BJ (cell line): ENCODE data around the gene ASCC3. TPM values are rescaled to one million over a fixed set of nuclear protein-coding genes. Genes with fewer than 3 reads are reported as not detected.

Experiments used
- CTCF ChIA-PET: fragments of 350-600 bp; formaldehyde crosslinking; extraction: SDS; loops from one replicate; lab custom pipeline; 2021; ENCODE audit warnings: antibody characterized with exemption, inconsistent platforms; lab: Yijun Ruan, JAX
- POLR2A ChIA-PET: fragments of 300-600 bp; sonication (Branson Sonifier 250); formaldehyde crosslinking; extraction: SDS; loops from one replicate; lab custom pipeline; 2021; ENCODE audit warnings: antibody characterized with exemption; lab: Charles Lee
- DNase-seq: peaks from one replicate; pipeline ENCODE4 v3.0.0-alpha.2; 2011; ENCODE audit warnings: low read depth
- H3K27me3 ChIP-seq: 2 replicates; pipeline ENCODE4 v1.6.0; 2011; ENCODE audit warnings: low read length; ENCODE audit not compliant: control insufficient read depth, insufficient read depth
- H3K36me3 ChIP-seq: 2 replicates; pipeline ENCODE4 v1.5.1; 2011; ENCODE audit warnings: low read length; ENCODE audit not compliant: control insufficient read depth, insufficient read depth
- H3K4me3 ChIP-seq: 2 replicates; pipeline ENCODE4 v1.5.1; 2011; ENCODE audit warnings: low read depth, mild to moderate bottlenecking, control low read depth, low read length
- polyA plus RNA-seq: library from polyadenylated mRNA; depleted of rRNA; stranded (reverse); fragments of >200 nt; gene quantifications from 2 replicates; pipeline ENCODE4 v1.2.3, GENCODE V29; 2011
- TF ChIP-seq, protein P1 (sequence below): IDR thresholded peaks from 2 replicates; pipeline ENCODE4 v1.5.1; 2011; ENCODE audit warnings: low read depth, mild to moderate bottlenecking, control low read depth, inconsistent platforms, low read length, moderate library complexity; ENCODE audit not compliant: insufficient read depth

Gene ASCC3
- polyA plus RNA-seq, 1 experiment: 30.4 TPM

DNA sequence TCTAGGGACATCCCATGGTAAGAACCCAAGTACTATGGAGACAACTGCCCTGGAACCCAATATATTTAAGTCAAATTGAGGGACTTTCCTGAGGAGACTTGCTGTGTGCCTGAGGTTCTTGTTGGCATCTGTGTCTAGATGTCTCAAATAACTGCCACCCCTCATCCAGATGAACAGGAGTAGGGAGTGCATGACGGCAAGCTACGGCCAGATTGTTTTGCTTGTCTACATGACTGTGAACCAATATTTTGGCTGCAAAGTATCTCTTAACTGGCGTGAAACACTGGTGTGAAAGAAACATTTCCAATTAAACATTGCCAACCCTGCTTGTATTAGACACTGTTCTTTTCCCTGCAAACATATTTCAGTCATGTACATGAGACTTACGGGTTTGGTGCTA is 364.0 kb downstream of the ASCC3 start:
- ChIA-PET CTCF (no interaction called here), POLR2A (no interaction called here)
- no peak for DNase-seq
- H3K4me3 ChIP-seq: no peak overlapping the region
- no peaks in the 10 kb centered on the region for H3K27me3 ChIP-seq
- H3K36me3 ChIP-seq: peaks cover under 1% of the 10 kb centered on the region
- TF ChIP-seq, protein P1, sequence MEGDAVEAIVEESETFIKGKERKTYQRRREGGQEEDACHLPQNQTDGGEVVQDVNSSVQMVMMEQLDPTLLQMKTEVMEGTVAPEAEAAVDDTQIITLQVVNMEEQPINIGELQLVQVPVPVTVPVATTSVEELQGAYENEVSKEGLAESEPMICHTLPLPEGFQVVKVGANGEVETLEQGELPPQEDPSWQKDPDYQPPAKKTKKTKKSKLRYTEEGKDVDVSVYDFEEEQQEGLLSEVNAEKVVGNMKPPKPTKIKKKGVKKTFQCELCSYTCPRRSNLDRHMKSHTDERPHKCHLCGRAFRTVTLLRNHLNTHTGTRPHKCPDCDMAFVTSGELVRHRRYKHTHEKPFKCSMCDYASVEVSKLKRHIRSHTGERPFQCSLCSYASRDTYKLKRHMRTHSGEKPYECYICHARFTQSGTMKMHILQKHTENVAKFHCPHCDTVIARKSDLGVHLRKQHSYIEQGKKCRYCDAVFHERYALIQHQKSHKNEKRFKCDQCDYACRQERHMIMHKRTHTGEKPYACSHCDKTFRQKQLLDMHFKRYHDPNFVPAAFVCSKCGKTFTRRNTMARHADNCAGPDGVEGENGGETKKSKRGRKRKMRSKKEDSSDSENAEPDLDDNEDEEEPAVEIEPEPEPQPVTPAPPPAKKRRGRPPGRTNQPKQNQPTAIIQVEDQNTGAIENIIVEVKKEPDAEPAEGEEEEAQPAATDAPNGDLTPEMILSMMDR: no peak

DNA sequence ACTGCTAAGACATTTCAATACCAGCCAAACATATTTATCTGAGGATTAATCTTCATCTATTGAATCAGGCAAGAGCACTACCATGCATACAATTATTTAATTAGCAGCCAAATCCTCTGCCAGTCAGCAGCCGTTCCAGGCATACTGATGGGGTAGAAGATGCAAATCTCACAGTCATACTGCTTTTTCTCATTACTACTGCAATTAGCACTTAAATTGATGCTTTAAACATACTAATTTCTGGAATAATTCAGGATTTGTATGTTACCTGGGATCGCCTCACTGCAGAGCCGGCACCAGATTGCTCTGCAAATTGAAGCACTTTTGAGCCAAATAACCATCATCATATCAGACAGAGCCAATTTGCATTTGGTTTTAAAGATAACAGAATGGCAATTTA is 366.5 kb downstream of the ASCC3 start:
- Histone ChIP-seq H3K36me3 (peaks cover 3% of the 10 kb centered on the region), H3K4me3 (no peak overlapping the region), H3K27me3 (no peaks in the 10 kb centered on the region)
- ChIA-PET POLR2A (no interaction called here), CTCF (no interaction called here)
- no peak for DNase-seq
- TF ChIP-seq, protein P1: no peak

GRCh38 chr6:100512203-100512862 is 368.8 kb downstream of the ASCC3 start:
- no peak overlapping the region for H3K4me3 ChIP-seq
- TF ChIP-seq, protein P1: no peak
- POLR2A ChIA-PET: interaction anchor here (0.6 kb wide), 1 partner anchor 107 kb away, joined by 3 read pairs; no protein-coding TSS in a partner anchor
- no peaks in the 10 kb centered on the region for H3K27me3 ChIP-seq
- CTCF ChIA-PET: interaction anchor here (0.6 kb wide), 1 partner anchor 992 kb away, joined by 4 read pairs; no protein-coding TSS in a partner anchor
- H3K36me3 ChIP-seq: peaks cover 6% of the 10 kb centered on the region
- DNase-seq: no peak

GRCh38 chr6:100509101-100509500 is 372.0 kb downstream of the ASCC3 start:
- ChIA-PET POLR2A (no interaction called here), CTCF (no interaction called here)
- DNase-seq: no peak

DNA sequence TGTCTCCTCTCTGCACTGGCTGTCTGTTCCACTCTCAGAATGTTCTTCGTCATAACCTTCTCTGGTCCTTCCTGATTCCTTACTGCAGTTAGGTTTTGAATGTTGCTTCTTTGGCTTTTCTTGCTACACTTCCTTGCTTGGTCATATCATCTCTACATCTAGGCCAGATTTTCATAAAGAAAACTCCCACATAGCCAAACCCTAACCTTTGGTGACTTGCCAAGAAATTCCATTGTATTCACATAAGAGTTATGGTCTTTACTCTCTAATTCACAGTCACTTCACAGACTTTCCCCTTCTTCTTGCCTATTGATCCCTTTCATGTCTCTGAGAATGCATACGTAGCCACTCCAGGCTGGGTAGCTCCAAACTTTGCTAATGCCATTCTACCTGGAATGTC is 374.5 kb downstream of the ASCC3 start:
- no peak for DNase-seq
- TF ChIP-seq, protein P1: no peak
- Histone ChIP-seq H3K36me3 (peaks cover 3% of the 10 kb centered on the region; the same call in 1 of the 2 replicates), H3K4me3 (no peak overlapping the region), H3K27me3 (no peaks in the 10 kb centered on the region)
- POLR2A ChIA-PET: no interaction called here
- CTCF ChIA-PET: no interaction called here

More at GRCh38 chr6:100509101-100509500, 372.0 kb downstream of the ASCC3 start:
- no peaks in the 10 kb centered on the region for H3K27me3 ChIP-seq
- TF ChIP-seq, protein P1: no peak
- H3K4me3 ChIP-seq: no peak overlapping the region
- H3K36me3 ChIP-seq: peaks cover 6% of the 10 kb centered on the region
